DLD1 (cell line): ENCODE data around the gene ADAM23.

Experiments
- in situ Hi-C: cut with HindIII; loops from 2 replicates; pipeline ENCODE4 v1.10.0; 2017; ENCODE audit warnings: low sequenced_read_pairs

ADAM23 gene

DNA sequence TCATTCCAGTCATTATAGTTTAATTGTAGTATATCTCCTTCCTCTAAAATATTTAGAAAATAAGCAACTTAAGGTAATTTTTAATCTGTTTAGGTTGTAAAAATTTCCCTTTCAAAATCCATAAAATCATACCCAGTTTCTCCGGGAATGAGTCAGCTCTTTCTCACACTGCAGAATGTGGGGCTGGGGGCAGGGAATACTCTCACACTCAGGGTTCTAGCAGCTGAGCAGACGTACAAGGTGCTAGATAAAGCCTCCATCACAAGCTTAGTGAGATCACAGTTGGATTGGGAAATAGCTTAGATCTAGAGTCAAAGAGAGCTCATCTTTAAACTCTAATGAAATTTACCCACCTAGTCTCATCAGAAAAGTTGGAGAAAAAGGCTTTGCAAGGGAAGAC is 119.0 kb downstream of the ADAM23 start:
- in situ Hi-C loops = no loop called here

DNA sequence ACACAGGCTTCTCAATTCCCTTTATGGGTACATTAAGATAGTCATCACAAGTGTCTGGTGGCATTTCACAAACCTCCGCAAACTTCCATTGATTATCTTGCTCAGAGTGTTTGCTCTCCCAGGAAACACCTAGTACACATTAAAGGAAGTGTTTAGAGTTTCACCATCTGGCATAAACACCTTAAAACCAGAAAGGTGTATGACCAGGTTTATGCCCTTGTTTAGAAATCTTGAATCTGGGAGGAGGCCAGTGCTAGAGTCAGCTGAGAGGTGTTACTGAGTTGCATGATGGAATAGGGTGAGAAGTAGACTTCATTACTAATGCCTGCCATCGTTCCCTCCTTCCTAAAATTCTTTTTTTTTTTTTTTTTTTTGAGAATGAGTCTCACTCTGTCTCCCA is 120.0 kb downstream of the ADAM23 start:
- in situ Hi-C loops = no loop called here

DNA sequence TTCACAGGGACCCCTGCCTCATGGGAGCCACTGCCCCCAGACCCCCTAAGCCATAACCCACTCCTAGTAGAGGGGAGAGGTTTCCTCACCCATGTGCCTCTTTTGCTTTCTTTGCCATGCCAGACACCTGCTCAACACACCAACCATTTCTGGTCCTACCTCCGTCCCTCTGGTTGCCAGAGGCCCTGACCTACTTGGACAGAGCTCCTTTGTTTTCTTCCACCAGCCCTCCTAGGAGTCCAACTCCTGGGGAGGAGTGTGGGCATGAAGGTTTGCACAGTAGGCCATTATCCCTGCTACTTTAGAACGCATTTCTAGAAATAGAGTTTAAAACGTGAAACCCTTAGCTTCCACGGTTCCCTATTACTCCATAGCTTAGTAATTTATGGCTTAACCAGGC is 122.3 kb downstream of the ADAM23 start:
- in situ Hi-C loops = no loop called here

DNA sequence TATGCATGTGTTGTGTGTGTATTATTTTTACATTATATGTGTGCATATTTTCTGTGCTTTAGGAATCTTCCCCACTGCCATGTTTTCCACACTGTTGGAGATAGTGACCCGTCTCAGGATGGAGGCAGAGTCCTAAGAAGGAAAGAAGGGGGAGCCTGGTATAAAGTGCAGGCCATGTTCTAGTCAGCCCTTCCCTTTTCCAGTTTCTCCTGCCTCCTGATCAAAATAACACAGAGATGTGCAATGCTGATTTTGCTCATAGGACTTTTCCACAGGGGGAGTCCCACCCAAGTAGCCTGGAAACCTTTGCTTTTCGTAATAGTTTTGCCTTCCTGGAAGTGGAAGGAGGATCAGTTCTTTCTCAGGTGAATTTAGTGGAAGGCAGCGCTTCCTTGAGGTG is 126.1 kb downstream of the ADAM23 start:
- in situ Hi-C loops = no loop called here

DNA sequence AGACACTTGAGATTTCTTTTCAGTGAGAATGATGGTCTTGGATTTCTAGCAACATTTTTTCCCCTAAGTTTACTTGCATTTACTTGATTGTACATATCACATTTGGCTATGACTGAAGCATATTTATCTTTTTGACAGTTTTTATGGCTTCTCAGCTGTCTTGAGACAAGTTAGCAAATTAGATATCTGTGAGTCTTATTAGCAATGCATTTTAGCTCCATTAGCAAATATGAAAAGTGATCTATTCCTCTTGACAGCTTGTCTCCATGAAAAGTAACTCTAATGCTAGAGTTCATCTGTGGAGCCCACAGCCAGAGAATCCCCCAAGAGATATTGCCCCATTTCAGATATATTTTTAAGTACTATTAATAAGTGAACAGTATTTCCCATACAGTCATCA is 126.9 kb downstream of the ADAM23 start:
- in situ Hi-C loops = no loop called here

DNA sequence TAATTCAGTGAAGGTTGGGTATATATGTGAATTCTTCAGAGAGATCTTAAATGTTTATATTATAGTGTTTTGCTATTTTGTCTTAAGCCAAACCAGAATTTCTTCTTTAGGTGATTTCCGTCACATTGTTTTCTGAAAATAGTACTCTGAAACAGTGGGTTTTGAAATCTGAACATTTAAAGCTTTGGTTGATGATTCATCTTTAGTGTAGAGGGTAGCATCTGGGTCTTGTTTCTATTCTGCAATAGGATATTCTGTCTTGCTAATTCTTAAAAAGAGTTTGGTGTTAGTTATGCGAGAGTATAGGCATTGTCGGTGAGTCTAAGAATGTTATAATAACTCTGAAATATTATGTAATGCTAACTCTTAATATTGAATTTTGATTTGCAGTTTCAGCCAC is 129.4 kb downstream of the ADAM23 start:
- in situ Hi-C loops = no loop called here

DNA sequence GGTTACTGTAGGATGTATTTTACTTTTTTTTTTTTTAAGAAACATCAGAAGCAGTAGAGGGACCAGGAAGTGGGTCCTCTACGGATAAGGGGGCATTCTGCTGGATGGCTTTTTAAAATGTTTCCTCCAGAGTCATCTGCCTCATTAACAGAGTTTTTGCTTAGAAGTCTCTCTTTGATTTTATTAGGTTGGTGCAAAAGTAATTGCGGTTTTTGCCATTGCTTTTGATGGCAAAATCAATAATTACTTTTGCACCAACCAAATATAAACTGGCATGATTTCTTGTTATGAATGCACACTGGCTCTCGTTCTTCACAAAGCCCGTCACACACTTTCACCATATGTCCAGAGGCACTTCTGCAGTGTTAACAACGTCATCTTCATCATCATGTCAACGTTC is 130.5 kb downstream of the ADAM23 start:
- in situ Hi-C loops = no loop called here

DNA sequence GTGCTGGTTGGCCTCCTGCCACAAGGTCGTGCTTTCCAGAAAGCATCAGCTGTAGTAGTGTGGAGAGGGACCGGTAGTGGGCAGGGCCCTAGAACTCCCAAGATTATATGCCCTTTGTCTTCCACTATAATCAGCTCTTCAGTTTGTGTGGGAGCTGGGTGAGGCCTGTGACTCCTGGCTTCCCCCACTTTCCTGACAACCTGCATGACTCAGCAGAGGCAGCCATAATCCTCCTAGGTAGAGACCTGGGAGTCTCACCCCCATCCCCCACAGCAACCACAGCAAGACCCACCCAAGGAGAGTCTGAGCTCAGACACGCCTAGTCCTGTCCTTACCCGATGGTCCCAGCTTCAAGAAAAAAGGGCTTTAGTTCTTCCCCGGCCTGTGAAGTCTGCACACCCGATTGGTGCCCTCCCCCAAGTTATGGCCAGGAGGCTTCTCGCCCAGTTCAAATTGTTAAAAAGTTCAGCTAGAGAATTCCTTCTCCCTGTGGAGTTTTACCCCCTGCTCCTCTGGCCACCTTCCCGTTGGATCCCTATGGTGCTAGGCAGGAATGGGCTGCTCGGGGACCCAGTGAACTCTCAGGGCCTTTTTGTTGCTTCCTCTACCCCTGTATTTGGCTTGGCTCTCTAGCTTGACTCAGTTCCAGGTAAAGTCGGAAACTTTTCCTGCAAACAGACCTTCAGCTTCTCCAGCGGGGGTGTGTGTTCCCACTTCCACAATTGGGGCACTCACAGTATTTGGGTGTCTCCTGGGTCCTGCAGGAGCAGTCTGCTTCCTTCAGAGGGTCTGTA is 141.2 kb downstream of the ADAM23 start:
- in situ Hi-C loops = no loop called here

DNA sequence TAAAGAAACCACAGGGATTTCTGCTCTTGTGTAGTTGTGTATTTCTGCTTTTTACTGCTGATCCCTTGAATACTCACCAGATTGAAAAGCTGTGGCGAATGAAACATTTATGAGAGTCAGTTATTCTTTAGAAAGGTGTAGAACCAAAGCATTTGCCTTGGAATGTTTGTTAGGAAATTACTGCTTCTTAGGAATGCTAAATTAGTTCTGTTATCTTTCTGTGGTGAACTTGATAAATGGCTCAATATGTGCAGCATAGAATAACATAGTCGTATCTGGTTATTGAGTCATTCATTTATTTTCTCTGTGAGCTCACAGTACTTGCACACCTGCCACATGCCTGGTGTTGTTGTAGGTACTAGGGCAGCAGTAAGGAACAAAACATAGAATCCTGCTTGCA is 142.0 kb downstream of the ADAM23 start:
- in situ Hi-C loops = no loop called here

DNA sequence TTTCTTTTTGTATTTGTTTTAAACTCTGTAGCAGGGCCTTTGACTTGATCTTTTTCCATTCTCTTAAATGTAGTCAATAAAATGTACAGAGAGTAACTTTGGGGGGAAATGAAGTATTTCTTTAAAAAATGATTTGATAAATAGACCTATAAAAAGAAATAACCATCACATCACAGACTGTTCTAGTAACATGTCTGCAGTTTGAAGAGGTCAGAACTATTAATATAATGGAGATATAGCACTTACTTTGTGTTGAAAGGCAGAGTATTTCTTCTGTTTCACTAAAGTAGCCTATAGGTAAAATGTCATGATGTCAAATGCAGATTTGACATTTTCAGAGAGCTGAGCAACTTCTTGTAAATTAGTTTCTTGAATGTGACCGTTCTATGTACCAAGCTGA is 143.3 kb downstream of the ADAM23 start:
- in situ Hi-C loops = no loop called here

DNA sequence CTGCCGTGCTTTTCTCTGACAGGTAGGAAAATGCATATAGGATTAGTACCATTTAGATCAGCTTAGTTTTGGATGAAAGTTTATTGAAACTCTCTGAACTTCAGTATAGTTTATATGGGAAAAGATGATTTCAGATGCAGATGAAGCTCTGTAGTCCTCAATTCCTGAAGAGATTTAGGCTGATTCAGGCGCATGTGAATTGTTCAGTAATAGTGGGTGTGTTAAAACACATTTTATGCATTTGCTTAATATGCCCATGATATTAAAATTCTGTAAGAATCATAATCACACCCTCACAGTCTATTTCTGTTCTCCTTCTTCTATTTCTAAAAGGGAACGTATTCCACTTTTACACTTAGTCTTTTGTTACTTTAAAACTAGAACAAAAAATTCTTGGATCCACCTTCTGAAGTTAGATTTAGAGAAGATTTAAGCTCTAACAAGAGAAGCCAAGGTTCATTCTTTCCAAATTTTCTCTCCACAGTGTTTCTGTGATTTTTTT is 154.4 kb downstream of the ADAM23 start:
- in situ Hi-C loops = no loop called here

DNA sequence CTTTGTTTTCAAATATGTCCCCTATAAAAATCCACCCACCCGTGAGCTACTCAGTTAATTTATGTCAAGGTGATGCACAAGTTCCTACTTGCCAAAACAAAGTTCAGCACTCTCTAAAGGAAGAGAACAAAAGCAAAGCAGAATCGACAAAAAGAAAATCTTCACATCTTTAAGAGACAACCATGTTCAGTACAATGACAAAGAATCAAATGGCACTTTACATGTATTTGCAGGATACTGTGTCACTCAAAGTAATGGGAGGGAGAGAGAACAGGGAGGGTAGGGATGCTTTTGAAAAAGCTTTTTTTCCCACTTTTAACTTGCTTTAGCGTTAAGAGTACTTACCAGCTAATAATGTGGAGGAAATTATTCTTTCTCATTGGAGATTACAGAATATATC is 159.9 kb downstream of the ADAM23 start:
- in situ Hi-C loops = no loop called here

DNA sequence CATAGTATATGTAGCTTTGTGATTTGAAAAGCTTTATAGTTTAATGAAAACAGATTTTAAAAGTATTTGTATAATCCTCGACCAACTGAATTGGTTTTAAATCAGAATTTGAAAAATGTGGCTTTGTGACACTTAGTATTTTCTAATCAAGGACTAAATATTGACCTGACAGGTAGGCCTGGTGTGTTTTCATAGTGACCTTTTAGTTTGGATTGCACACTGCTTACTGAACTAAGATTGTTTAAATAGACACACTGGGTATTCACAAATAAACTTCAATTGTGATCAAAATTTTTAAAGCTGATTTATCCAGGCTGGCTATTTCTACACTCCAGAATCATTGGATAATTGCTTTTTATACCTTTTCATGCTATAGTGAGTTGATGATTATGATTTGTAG is 167.1 kb downstream of the ADAM23 start:
- in situ Hi-C loops = no loop called here

DNA sequence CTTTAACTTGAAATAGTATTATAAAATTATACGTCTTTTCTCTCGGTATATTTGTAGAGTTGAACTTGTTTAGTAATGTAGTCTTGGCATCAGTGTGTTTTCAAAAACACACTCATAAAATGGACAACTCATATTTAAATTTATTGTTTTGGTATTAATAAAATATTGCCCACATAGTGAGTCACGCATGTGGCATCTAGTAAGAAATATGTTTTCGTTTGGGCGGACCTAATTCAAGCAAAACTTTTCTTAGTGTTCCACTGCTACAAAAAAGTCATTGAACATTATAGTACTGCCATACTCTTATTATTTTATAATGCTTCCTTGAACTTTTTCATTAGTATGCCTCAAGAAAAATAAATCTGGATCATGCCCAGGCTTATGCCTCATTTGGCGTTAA is 167.9 kb downstream of the ADAM23 start:
- in situ Hi-C loops = no loop called here

DNA sequence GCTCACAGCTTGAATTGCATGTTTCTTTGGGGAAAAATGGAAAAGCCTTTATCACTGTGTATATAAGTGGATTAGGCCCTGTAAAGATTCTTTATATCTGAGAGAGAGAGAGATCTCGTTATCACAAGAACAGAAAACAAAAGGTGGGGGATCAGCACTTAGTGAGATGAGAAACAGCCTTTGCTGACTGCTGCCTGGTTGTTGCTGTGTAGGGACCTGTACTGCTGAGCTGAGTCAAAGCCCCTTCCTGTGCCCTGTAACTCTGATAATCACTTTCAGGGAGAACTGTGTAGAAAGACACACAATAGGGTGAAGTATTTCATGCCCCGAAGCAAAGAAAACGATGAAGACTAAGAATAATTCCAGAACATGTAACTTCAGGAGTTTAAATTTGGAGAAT is 168.4 kb downstream of the ADAM23 start:
- in situ Hi-C loops = no loop called here

DNA sequence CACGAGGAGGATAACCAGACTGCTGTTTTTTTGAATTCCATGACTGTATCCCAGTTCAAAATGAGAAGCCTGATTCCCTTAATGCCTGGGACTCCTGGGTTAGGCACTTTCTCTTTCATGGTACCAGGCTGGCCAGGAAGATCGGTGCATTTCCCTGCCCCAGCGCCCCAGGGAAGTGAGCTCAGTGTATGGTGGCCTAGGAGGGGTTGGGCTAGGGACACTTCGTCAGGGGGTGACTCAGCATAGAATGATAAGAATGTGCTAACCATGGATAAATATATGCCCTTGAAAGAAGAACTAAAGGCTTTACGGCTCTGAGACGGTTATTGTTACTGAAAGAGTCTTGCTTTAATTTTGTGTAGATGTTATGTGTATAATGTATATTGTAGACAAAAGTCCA is 171.5 kb downstream of the ADAM23 start:
- in situ Hi-C loops = no loop called here

DNA sequence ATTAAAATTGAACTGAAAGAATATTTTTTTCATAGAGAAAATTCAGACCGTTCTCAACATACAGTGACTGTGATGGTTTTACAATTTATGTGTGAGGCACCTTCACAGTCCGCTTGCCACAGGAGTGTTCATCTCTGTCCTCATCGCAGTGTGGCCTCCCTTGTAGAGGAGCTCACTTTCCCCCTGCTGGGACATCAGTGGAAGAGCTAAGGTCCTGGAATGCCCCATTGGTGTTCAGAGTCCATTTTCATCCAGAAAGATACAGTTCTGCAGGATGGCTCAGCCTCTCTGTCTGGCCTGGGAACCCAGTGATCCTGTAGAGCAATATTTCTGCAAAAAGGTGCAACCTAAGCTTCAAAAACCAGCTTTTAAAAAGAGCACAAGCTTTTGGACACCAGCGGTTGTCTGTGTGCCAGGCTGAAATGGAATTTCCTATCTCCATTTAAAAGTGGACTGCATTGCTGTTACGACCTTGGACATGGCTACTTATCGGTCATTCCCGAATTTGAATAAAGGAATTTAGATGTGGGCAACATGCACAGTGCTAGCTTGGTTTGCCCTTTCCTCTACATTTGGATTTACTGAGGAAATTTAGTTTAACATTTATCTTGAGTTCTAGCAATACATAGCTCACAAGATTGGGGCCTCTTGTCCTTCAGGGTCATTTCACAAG is 172.2 kb downstream of the ADAM23 start:
- in situ Hi-C loops = no loop called here

DNA sequence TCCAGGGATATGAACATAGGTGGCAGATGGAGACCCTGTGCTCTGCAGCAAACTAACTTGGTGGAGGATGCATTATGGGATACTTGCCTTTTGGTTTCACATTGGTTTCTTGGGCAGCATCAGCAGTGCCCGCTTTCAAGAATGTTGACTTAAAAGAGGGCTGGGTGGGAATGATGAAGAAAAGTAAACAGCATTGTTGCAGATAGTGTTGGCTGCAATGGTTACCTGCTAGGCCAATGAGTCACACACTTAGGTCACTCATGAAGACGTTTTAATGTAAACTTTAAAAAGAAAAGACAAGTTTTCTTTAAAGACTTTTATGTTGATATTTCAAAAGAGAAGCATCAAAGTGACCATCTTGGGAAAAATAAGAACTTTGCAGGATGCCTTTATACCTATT is 172.8 kb downstream of the ADAM23 start:
- in situ Hi-C loops = no loop called here

DNA sequence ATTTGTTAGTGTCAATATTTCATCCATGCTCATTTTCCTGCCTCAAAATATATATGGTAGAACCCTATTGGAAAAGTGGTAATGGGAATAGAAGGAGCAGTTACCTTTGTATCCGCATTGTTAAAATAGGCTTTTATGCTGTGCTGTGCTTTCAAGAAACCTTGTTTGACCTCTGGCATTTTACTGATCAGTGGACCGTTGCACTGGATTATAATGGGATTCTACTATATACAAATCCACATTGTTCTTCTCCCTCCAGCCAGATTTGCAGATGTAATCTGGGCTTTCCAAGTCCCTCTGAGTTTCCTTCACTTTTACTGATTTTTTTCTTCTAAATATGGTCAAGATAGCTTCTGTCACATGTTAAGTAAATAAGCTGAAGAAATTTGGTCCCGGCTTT is 175.7 kb downstream of the ADAM23 start:
- in situ Hi-C loops = no loop called here

DNA sequence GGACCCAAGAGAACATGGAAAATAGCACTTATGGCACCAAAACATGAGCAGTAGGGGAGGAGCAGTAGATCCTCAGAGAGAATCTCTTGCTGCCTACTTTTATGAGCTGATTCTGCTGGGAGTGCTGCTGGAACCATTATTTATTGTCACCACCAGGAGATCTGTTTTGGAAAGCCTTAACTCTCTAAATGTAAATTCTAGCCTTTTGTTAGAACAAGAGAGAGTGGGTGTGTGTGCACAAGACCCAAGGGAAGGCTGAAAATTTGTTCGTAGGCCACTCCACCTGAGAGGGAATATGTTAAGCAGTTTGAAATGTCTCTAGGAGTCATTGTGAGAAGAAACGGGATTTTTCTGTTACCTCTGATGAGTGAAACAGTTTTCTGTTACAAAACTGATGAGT is 182.8 kb downstream of the ADAM23 start:
- in situ Hi-C loops = no loop called here

DNA sequence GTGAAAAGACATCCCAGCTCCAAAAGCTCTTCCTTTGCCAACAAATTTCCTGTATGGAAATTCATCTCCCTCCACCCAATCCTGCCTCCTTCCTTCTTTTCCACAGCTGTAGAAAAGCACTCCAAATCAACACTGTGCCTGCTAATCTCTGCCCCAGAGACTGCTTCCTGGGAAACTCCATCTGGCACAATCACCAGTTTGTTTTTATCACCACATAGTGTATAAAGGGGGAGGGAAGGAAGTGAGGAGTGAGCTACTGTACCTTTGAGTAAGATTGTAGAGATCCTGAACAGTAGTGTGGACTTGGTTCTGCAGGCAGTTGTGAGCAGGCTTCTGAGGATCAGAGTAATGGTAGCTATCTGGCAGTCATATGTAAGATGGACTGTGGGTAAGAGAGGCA is 184.3 kb downstream of the ADAM23 start:
- in situ Hi-C loops = no loop called here

DNA sequence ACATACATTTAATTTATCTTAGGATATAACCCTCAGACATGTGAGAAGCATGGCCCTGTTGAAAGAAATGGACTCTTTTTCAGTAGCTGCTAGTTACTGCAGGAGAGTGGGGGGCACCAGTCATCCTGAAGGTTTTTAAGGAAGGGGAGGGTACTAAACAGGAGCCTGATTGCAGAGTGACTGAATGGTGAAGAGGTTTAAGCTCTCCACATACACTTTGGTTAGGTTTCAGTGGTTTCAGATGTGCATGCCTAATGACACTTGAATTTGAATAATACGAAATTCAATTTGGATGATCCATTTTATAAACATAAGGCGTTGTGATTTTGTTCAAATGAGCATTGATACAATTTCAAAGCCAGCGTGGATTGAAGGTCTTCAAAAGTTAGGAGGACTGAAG is 188.0 kb downstream of the ADAM23 start:
- in situ Hi-C loops = no loop called here

DNA sequence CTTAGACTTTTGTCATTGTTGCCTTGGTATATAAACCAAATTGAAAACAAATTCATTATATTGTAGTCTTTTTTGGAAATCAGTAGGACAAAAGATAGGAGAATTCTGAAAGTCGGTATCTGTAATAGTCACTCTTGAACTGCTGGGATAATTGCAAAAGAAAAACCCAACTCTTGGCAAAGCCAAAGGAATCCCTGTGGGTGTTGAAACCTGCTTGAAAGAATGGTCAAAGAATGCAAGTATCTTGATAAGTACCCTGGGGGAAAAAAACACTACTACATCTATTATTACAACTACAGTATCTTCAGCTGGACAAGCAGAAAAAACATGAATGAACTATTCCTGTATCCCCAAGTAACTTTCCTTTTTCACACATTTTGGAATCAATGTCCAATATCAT is 191.7 kb downstream of the ADAM23 start:
- in situ Hi-C loops = no loop called here
